SJCRH30 (cell line): Measurements from ENCODE around the gene RBM23. TPM values are rescaled to one million over a fixed set of nuclear protein-coding genes. Genes with fewer than 3 reads are reported as not detected.
"Not testable (repeated sequence)": the region's sequence is repeated elsewhere in the genome, so short reads cannot be mapped to it uniquely, and the experiment has no call there.

Experiments used
- DNase-seq, 2 experiments: peaks; one replicate each; pipeline ENCODE4 v3.0.0-alpha.2; 2015 to 2020
- H3K27ac ChIP-seq: fragments of 250-450 bp; sonication (Bioruptor Pico); 2 replicates; pipeline ENCODE4 v1.5.1; 2020; ENCODE audit warnings: mild to moderate bottlenecking, moderate library complexity
- H3K27me3 ChIP-seq: fragments of 250-450 bp; sonication (Bioruptor Pico); 2 replicates; pipeline ENCODE4 v1.5.1; 2020; ENCODE audit warnings: mild to moderate bottlenecking, moderate library complexity
- H3K36me3 ChIP-seq: fragments of 250-450 bp; sonication (Bioruptor Pico); 2 replicates; pipeline ENCODE4 v1.5.1; 2020; ENCODE audit warnings: mild to moderate bottlenecking, moderate library complexity
- H3K4me1 ChIP-seq: fragments of 250-450 bp; sonication (Bioruptor Pico); 2 replicates; pipeline ENCODE4 v1.5.1; 2020; ENCODE audit warnings: mild to moderate bottlenecking, moderate library complexity
- H3K4me3 ChIP-seq: fragments of 250-450 bp; sonication (Bioruptor Pico); 2 replicates; pipeline ENCODE4 v1.5.1; 2020; ENCODE audit warnings: mild to moderate bottlenecking, moderate library complexity
- H3K9me3 ChIP-seq: fragments of 250-450 bp; sonication (Bioruptor Pico); replicated peaks from 2 replicates; pipeline ENCODE4 v1.5.1; 2020; ENCODE audit warnings: mild to moderate bottlenecking, moderate library complexity
- total RNA-seq: library from RNA; depleted of rRNA; stranded (reverse); fragments of >200 nt; shearing (Covaris generic); gene quantifications from 2 replicates; pipeline ENCODE4 v1.2.3, GENCODE V29; 2014; rRNA removed

The RBM23 gene
- 83.8 and 92.9 TPM in 2 replicates for total RNA-seq

- no peaks in the 10 kb centered on the region for H3K9me3 ChIP-seq
- peaks cover 26% of the 10 kb centered on the region for H3K36me3 ChIP-seq
- no peaks in the 10 kb centered on the region for H3K27me3 ChIP-seq
- H3K27ac ChIP-seq: peak within 1 kb of the TSS; percentile 78
- DNase-seq: peak; percentile 100
- peak within 1 kb of the TSS; percentile 69 for H3K4me3 ChIP-seq
- H3K4me1 ChIP-seq: peaks cover 4% of the 10 kb centered on the region; the same call in 1 of the 2 replicates
Observed at GRCh38 chr14:22918804-22919600, at the start of gene RBM23. Gene RBM23, minus strand, starts transcription at chr14:22919149.

- Histone ChIP-seq H3K27me3 (no peaks in the 10 kb centered on the region), H3K4me1 (no peaks in the 10 kb centered on the region), H3K9me3 (no peaks in the 10 kb centered on the region), H3K36me3 (peaks cover 16% of the 10 kb centered on the region), H3K27ac (no peak overlapping the region), H3K4me3 (no peak overlapping the region)
- no peak for DNase-seq
Observed at GRCh38 chr14:22966783-22967269, 47.9 kb upstream of the RBM23 start.

- not testable (repeated sequence) for H3K4me3 ChIP-seq, H3K9me3 ChIP-seq, DNase-seq, H3K27me3 ChIP-seq, H3K4me1 ChIP-seq, H3K36me3 ChIP-seq, H3K27ac ChIP-seq
Observed at GRCh38 chr14:22965916-22966782, 47.2 kb upstream of the RBM23 start.

GRCh38 chr14:22962061-22962676 lies 43.2 kb upstream of the RBM23 start:
- Histone ChIP-seq H3K9me3 (no peaks in the 10 kb centered on the region), H3K27me3 (no peaks in the 10 kb centered on the region), H3K27ac (no peak overlapping the region), H3K4me1 (no peaks in the 10 kb centered on the region; the same call in 1 of the 2 replicates), H3K36me3 (no peaks in the 10 kb centered on the region), H3K4me3 (no peak overlapping the region)
- no peak for DNase-seq

GRCh38 chr14:22955702-22956569 lies 37.0 kb upstream of the RBM23 start:
- peak overlapping the region; percentile 88 for H3K27ac ChIP-seq
- no peak for DNase-seq

GRCh38 chr14:22952418-22952817 lies 33.5 kb upstream of the RBM23 start:
- H3K4me1 ChIP-seq: peaks cover 4% of the 10 kb centered on the region
- peaks cover 24% of the 10 kb centered on the region for H3K36me3 ChIP-seq
- H3K27me3 ChIP-seq: no peaks in the 10 kb centered on the region

More at GRCh38 chr14:22955702-22956569, 37.0 kb upstream of the RBM23 start:
- Histone ChIP-seq H3K9me3 (no peaks in the 10 kb centered on the region), H3K4me3 (peak overlapping the region; percentile 74), H3K4me1 (peaks cover 4% of the 10 kb centered on the region), H3K36me3 (peaks cover 7% of the 10 kb centered on the region), H3K27me3 (no peaks in the 10 kb centered on the region)

GRCh38 chr14:22951795-22952194 lies 32.8 kb upstream of the RBM23 start:
- not testable (repeated sequence) for H3K4me3 ChIP-seq, H3K27me3 ChIP-seq, DNase-seq, H3K9me3 ChIP-seq, H3K27ac ChIP-seq, H3K4me1 ChIP-seq
- peaks cover 30% of the 10 kb centered on the region for H3K36me3 ChIP-seq

More at GRCh38 chr14:22952418-22952817, 33.5 kb upstream of the RBM23 start:
- no peak for DNase-seq
- H3K9me3 ChIP-seq: no peaks in the 10 kb centered on the region
- H3K4me3 ChIP-seq: no peak overlapping the region
- no peak overlapping the region for H3K27ac ChIP-seq

- DNase-seq: no peak
- H3K9me3 ChIP-seq: no peaks in the 10 kb centered on the region
- no peak overlapping the region for H3K27ac ChIP-seq
- H3K4me3 ChIP-seq: no peak overlapping the region
- peaks cover 30% of the 10 kb centered on the region for H3K36me3 ChIP-seq
- H3K27me3 ChIP-seq: no peaks in the 10 kb centered on the region
- no peaks in the 10 kb centered on the region for H3K4me1 ChIP-seq
Observed at GRCh38 chr14:22945642-22946041, 26.7 kb upstream of the RBM23 start.

- H3K27me3 ChIP-seq: no peaks in the 10 kb centered on the region
- H3K9me3 ChIP-seq: no peaks in the 10 kb centered on the region
- 0 out of 2 replicates have a peak, but pooled peaks cover 2% of the 10 kb centered on the region for H3K36me3 ChIP-seq
- no peak for DNase-seq
- no peaks in the 10 kb centered on the region for H3K4me1 ChIP-seq
- no peak overlapping the region for H3K4me3 ChIP-seq
- no peak overlapping the region for H3K27ac ChIP-seq
Observed at GRCh38 chr14:22939684-22940083, 20.7 kb upstream of the RBM23 start.

- Histone ChIP-seq H3K27me3 (no peaks in the 10 kb centered on the region), H3K27ac (no peak overlapping the region), H3K9me3 (no peaks in the 10 kb centered on the region), H3K4me1 (no peaks in the 10 kb centered on the region), H3K4me3 (no peak overlapping the region), H3K36me3 (0 out of 2 replicates have a peak, but pooled peaks cover 2% of the 10 kb centered on the region)
- DNase-seq: no peak
Observed at GRCh38 chr14:22935156-22935555, 16.2 kb upstream of the RBM23 start.

GRCh38 chr14:22932146-22932545 lies 13.2 kb upstream of the RBM23 start:
- Histone ChIP-seq H3K27ac (no peak overlapping the region), H3K36me3 (no peaks in the 10 kb centered on the region; the same call in 1 of the 2 replicates), H3K4me1 (no peaks in the 10 kb centered on the region; the same call in 1 of the 2 replicates), H3K27me3 (no peaks in the 10 kb centered on the region), H3K4me3 (no peak overlapping the region), H3K9me3 (no peaks in the 10 kb centered on the region)
- DNase-seq: no peak

GRCh38 chr14:22929961-22930364 lies 11.0 kb upstream of the RBM23 start:
- no peak for DNase-seq
- Histone ChIP-seq H3K4me3 (peak overlapping the region; percentile 82), H3K9me3 (no peaks in the 10 kb centered on the region), H3K27me3 (no peaks in the 10 kb centered on the region), H3K27ac (peak overlapping the region; percentile 10; the same call in 1 of the 2 replicates), H3K4me1 (no peaks in the 10 kb centered on the region; the same call in 1 of the 2 replicates), H3K36me3 (peaks cover 3% of the 10 kb centered on the region)

GRCh38 chr14:22929104-22929960 lies 10.4 kb upstream of the RBM23 start, which contains the start of gene PRMT5:
Gene PRMT5, minus strand, starts transcription at chr14:22929376. Its CDS starts 15 bp downstream, at chr14:22929361.
- Histone ChIP-seq H3K27me3 (no peaks in the 10 kb centered on the region), H3K4me3 (peak within 1 kb of the TSS; percentile 82), H3K4me1 (no peaks in the 10 kb centered on the region; the same call in 1 of the 2 replicates), H3K27ac (peak within 1 kb of the TSS; percentile 73), H3K9me3 (no peaks in the 10 kb centered on the region), H3K36me3 (peaks cover 9% of the 10 kb centered on the region)
- peak; percentile 99 to 100 for DNase-seq
